ENCODE measurements around the gene CARD11. TPM values are rescaled to one million over a fixed set of nuclear protein-coding genes. Genes with fewer than 3 reads are reported as not detected.

CARD11 gene
- total and polyA plus RNA-seq, 2 experiments from 2014 or later = 17.7 to 29.0 TPM

DNA sequence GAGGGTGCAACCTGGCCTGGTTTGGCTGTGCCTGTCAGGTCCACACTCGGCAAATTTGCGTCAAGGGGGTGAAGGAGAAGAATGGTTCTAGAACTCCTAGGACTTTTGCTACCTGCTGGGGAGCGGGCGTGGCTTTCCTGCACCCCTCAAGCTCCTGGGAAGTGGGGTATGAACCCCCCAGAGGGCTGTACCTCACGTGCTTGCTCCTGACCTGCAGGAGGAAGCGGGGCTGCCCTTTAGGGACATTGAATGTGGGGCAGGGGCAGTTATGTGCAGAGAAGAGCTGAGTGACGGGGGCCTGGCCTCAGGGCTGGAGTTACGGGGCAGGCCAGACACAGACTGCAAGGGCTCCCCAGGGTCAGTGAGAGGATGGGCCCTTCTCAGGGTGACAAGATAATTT is 138.2 kb downstream of the CARD11 start (continued):
- TF ChIP-seq, protein P1, sequence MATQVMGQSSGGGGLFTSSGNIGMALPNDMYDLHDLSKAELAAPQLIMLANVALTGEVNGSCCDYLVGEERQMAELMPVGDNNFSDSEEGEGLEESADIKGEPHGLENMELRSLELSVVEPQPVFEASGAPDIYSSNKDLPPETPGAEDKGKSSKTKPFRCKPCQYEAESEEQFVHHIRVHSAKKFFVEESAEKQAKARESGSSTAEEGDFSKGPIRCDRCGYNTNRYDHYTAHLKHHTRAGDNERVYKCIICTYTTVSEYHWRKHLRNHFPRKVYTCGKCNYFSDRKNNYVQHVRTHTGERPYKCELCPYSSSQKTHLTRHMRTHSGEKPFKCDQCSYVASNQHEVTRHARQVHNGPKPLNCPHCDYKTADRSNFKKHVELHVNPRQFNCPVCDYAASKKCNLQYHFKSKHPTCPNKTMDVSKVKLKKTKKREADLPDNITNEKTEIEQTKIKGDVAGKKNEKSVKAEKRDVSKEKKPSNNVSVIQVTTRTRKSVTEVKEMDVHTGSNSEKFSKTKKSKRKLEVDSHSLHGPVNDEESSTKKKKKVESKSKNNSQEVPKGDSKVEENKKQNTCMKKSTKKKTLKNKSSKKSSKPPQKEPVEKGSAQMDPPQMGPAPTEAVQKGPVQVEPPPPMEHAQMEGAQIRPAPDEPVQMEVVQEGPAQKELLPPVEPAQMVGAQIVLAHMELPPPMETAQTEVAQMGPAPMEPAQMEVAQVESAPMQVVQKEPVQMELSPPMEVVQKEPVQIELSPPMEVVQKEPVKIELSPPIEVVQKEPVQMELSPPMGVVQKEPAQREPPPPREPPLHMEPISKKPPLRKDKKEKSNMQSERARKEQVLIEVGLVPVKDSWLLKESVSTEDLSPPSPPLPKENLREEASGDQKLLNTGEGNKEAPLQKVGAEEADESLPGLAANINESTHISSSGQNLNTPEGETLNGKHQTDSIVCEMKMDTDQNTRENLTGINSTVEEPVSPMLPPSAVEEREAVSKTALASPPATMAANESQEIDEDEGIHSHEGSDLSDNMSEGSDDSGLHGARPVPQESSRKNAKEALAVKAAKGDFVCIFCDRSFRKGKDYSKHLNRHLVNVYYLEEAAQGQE (IDR thresholded peaks at IDR 0.05; ENCODE audit: unreplicated experiment) = no peak
- TF ChIP-seq STAT1 (IDR thresholded peaks at IDR 0.05; ENCODE audit: unreplicated experiment) (no peak), ZNF331 (CRISPR knock-in tag; IDR thresholded peaks at IDR 0.05; ENCODE audit: low read depth) (no peak), CREB1 (CRISPR knock-in tag; IDR thresholded peaks at IDR 0.05; ENCODE audit: low read depth) (no peak), JUNB (IDR thresholded peaks at IDR 0.05; ENCODE audit: unreplicated experiment) (no peak)
- TF ChIP-seq, protein P2, sequence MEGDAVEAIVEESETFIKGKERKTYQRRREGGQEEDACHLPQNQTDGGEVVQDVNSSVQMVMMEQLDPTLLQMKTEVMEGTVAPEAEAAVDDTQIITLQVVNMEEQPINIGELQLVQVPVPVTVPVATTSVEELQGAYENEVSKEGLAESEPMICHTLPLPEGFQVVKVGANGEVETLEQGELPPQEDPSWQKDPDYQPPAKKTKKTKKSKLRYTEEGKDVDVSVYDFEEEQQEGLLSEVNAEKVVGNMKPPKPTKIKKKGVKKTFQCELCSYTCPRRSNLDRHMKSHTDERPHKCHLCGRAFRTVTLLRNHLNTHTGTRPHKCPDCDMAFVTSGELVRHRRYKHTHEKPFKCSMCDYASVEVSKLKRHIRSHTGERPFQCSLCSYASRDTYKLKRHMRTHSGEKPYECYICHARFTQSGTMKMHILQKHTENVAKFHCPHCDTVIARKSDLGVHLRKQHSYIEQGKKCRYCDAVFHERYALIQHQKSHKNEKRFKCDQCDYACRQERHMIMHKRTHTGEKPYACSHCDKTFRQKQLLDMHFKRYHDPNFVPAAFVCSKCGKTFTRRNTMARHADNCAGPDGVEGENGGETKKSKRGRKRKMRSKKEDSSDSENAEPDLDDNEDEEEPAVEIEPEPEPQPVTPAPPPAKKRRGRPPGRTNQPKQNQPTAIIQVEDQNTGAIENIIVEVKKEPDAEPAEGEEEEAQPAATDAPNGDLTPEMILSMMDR (conservative IDR thresholded peaks at IDR 0.05; ENCODE audit: low read depth in 2 of 2) = no peak

DNA sequence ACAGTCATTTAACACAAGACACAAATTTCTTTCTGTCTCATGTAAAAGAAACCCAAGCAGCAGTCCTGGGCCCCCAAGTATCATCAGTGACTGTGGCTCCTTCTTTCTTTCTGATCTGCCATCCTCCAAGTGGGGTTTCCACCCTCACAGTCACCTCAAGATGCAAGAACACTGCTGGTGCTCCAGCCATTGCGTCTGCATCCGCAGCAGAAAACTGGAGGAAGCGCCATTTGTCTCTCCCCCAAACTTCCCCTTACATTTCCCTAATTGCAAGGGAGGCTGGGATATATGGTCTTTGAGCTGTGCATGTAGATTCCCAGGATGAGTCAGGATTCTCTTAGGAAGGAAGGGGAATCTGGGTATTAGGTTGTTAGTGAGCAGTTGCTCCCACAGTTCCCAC is 138.6 kb downstream of the CARD11 start:
- no peaks in the 10 kb centered on the region for H3K27me3 ChIP-seq (ENCODE audit: insufficient read depth)
- peaks cover 4% of the 10 kb centered on the region for H3K27me3 Mint-ChIP-seq (ENCODE audit: insufficient read depth, low read depth, poor library complexity)
- ATAC-seq (no peak), DNase-seq (ENCODE audit: low spot score) (no peak)
- H3K4me2 ChIP-seq = no peak overlapping the region
- no peak overlapping the region for H3K27ac Mint-ChIP-seq
- H3K36me3 Mint-ChIP-seq (ENCODE audit: low read depth) = no peaks in the 10 kb centered on the region
- no peaks in the 10 kb centered on the region for H3K9me2 ChIP-seq (ENCODE audit: insufficient read depth)
- no peaks in the 10 kb centered on the region for H3F3A ChIP-seq (replicated peaks; ENCODE audit: low read depth)
- H3K27ac ChIP-seq (ENCODE audit: low read depth) = no peak overlapping the region
- H3K36me3 ChIP-seq (ENCODE audit: insufficient read depth) = no peaks in the 10 kb centered on the region
- H2AFZ ChIP-seq = no peak overlapping the region
- no peaks in the 10 kb centered on the region for H3K79me2 ChIP-seq (replicated peaks; ENCODE audit: insufficient read depth)
- no peak overlapping the region for H3K4me3 ChIP-seq
- no peak overlapping the region for H3K4me3 Mint-ChIP-seq
- no peaks in the 10 kb centered on the region for H3K4me1 Mint-ChIP-seq
- peaks cover 3% of the 10 kb centered on the region; the same call in 1 of the 3 replicates for H3K9me3 Mint-ChIP-seq
- H3K4me1 ChIP-seq (ENCODE audit: insufficient read depth) = no peaks in the 10 kb centered on the region
- no peaks in the 10 kb centered on the region for H4K20me1 ChIP-seq (replicated peaks; ENCODE audit: insufficient read depth)
- TF ChIP-seq, protein P3, sequence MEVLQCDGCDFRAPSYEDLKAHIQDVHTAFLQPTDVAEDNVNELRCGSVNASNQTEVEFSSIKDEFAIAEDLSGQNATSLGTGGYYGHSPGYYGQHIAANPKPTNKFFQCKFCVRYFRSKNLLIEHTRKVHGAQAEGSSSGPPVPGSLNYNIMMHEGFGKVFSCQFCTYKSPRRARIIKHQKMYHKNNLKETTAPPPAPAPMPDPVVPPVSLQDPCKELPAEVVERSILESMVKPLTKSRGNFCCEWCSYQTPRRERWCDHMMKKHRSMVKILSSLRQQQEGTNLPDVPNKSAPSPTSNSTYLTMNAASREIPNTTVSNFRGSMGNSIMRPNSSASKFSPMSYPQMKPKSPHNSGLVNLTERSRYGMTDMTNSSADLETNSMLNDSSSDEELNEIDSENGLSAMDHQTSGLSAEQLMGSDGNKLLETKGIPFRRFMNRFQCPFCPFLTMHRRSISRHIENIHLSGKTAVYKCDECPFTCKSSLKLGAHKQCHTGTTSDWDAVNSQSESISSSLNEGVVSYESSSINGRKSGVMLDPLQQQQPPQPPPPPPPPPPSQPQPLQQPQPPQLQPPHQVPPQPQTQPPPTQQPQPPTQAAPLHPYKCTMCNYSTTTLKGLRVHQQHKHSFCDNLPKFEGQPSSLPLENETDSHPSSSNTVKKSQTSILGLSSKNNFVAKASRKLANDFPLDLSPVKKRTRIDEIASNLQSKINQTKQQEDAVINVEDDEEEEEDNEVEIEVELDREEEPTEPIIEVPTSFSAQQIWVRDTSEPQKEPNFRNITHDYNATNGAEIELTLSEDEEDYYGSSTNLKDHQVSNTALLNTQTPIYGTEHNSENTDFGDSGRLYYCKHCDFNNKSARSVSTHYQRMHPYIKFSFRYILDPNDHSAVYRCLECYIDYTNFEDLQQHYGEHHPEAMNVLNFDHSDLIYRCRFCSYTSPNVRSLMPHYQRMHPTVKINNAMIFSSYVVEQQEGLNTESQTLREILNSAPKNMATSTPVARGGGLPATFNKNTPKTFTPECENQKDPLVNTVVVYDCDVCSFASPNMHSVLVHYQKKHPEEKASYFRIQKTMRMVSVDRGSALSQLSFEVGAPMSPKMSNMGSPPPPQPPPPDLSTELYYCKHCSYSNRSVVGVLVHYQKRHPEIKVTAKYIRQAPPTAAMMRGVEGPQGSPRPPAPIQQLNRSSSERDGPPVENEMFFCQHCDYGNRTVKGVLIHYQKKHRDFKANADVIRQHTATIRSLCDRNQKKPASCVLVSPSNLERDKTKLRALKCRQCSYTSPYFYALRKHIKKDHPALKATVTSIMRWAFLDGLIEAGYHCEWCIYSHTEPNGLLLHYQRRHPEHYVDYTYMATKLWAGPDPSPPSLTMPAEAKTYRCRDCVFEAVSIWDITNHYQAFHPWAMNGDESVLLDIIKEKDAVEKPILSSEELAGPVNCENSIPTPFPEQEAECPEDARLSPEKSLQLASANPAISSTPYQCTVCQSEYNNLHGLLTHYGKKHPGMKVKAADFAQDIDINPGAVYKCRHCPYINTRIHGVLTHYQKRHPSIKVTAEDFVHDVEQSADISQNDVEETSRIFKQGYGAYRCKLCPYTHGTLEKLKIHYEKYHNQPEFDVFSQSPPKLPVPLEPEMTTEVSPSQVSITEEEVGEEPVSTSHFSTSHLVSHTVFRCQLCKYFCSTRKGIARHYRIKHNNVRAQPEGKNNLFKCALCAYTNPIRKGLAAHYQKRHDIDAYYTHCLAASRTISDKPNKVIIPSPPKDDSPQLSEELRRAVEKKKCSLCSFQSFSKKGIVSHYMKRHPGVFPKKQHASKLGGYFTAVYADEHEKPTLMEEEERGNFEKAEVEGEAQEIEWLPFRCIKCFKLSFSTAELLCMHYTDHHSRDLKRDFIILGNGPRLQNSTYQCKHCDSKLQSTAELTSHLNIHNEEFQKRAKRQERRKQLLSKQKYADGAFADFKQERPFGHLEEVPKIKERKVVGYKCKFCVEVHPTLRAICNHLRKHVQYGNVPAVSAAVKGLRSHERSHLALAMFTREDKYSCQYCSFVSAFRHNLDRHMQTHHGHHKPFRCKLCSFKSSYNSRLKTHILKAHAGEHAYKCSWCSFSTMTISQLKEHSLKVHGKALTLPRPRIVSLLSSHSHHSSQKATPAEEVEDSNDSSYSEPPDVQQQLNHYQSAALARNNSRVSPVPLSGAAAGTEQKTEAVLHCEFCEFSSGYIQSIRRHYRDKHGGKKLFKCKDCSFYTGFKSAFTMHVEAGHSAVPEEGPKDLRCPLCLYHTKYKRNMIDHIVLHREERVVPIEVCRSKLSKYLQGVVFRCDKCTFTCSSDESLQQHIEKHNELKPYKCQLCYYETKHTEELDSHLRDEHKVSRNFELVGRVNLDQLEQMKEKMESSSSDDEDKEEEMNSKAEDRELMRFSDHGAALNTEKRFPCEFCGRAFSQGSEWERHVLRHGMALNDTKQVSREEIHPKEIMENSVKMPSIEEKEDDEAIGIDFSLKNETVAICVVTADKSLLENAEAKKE (CRISPR knock-in tag; IDR thresholded peaks at IDR 0.05) = no peak
- TF ChIP-seq EZH2 (IDR thresholded peaks at IDR 0.05; ENCODE audit: low read depth, unreplicated experiment) (no peak), CREB1 (CRISPR knock-in tag; IDR thresholded peaks at IDR 0.05; ENCODE audit: low read depth) (no peak), JUNB (IDR thresholded peaks at IDR 0.05; ENCODE audit: unreplicated experiment) (no peak), ZNF114 (CRISPR knock-in tag; IDR thresholded peaks at IDR 0.05) (no peak), ZNF331 (CRISPR knock-in tag; IDR thresholded peaks at IDR 0.05; ENCODE audit: low read depth) (no peak)
- TF ChIP-seq, protein P2 (conservative IDR thresholded peaks at IDR 0.05; ENCODE audit: low read depth in 2 of 2) = no peak
